ENCODE measurements around the gene ABCA1. TPM values are rescaled to one million over a fixed set of nuclear protein-coding genes. Genes with fewer than 3 reads are reported as not detected.

ABCA1 gene
- total RNA-seq, 2 experiments from 2014 or later: 0.93 to 1.6 TPM

DNA sequence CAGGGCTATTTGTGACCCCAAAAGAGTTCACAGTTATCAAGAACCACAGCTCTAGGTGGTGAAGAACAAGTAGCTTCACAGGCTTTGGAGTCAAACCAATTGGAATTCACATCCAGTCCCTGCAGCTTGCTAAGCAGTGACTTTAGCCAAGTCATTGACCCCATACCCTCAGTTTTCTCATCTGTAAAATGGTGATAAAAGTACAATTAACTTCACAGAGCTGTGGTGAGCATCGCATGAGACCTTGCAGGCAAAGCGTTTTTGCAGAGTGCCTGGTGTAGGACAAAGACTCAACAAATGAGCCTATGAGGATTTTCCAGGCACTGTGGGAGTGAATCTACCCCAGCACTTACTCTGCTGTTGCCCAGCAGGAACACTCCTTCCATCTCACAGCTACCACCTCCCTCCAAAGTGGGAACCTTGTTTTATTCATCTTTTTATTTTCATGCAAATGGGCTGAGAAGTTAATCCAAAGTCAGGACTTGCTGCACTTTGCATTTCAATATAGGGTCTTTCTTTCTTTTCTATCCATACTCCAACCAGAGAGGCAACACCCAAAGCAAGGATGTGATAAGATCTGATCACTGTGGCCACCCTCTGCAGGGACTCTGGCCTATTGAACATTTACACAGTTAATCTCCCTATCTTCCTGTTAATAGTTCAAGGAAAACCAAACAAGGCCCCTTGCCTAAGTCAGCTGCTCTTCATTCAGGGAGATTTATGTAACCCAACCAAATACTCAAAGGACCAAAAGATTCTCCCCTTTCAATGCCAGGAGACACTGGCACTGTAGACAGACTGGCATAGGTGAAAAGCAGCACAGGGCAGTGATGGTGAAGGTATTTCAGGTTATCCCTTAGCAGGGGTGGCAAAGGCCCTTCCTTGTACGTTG lies 41.9 kb downstream of the ABCA1 start:
- Mint-ChIP-seq H3K9me3 (no peaks in the 10 kb centered on the region), H3K27me3 (no peaks in the 10 kb centered on the region), H3K27ac (no peak overlapping the region), H3K4me3 (no peak overlapping the region), H3K4me1 (no peaks in the 10 kb centered on the region), H3K36me3 (ENCODE audit: low read depth) (no peaks in the 10 kb centered on the region)
- no peak for DNase-seq
- ChIA-PET CTCF (no interaction called here), POLR2A (no interaction called here)

DNA sequence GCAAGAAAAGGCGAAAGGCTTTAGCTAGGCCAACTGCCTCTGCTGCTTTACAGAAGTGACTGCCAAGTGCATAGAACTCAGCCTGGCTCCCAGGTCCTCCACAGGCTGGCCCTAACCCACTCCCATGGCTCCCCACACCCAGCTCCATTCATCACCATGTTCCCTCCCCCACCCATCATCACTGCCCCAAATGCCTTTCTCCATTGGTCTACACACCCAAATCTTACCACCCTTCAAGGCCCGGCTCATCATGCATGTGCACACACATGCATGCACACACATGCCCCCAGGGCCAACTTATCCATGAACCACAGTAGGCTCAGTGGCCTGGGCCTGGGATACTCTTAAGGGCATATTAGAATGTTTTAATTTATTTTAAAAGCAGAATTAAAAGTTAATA lies 44.8 kb downstream of the ABCA1 start:
- POLR2A ChIA-PET: interaction anchor here (0.9 kb wide), 1 partner anchor 10 kb away, joined by 3 read pairs; no protein-coding TSS in a partner anchor
- no peak overlapping the region for H3K27ac Mint-ChIP-seq
- CTCF ChIA-PET: no interaction called here
- no peaks in the 10 kb centered on the region for H3K4me1 Mint-ChIP-seq
- H3K27me3 Mint-ChIP-seq: no peaks in the 10 kb centered on the region
- H3K36me3 Mint-ChIP-seq (ENCODE audit: low read depth): no peaks in the 10 kb centered on the region
- no peak overlapping the region for H3K4me3 Mint-ChIP-seq
- H3K9me3 Mint-ChIP-seq: no peaks in the 10 kb centered on the region
- DNase-seq: no peak

DNA sequence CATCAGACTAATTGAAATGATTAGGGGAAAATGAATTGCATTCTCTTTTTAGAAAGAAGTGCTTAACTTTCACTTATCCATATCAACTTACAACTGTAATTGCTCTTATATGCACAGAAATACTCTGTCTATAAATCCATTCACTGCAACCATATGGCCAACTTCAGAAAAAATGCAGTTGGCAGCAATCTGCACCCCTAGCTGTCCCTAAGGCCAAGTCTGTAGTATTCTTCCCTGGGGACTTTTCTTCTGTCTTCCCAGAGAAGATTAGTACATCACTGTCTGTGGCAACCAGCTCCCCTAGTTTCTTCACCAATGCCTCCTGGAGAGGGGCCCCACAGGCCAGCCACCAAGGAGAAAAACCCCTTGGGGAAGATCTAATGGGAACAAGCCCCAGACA lies 45.4 kb downstream of the ABCA1 start:
- CTCF ChIA-PET: no interaction called here
- Mint-ChIP-seq H3K27me3 (no peaks in the 10 kb centered on the region), H3K4me3 (no peak overlapping the region), H3K4me1 (no peaks in the 10 kb centered on the region), H3K9me3 (no peaks in the 10 kb centered on the region), H3K36me3 (ENCODE audit: low read depth) (no peaks in the 10 kb centered on the region), H3K27ac (no peak overlapping the region)
- POLR2A ChIA-PET: no interaction called here
- DNase-seq: no peak

DNA sequence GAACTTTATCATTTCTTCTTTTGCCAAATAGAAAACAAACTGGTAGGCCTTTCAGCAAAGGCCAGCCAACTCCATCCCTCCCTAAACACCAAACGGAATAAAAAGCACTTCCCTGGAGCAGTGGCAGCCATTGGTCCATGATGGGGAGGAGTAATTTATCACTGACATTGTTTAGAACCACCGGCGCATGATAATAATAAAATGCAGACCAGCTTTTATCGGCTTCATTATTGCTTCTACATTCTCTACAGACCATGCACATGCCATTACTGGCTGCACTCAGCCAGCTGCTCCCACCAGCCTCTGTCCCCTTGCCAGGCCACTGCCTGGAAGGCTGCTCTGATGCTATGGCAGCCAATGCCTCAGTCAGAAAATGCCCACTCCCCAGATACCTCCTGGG lies 45.9 kb downstream of the ABCA1 start:
- no peaks in the 10 kb centered on the region for H3K4me1 Mint-ChIP-seq
- H3K36me3 Mint-ChIP-seq (ENCODE audit: low read depth): no peaks in the 10 kb centered on the region
- POLR2A ChIA-PET: no interaction called here
- CTCF ChIA-PET: no interaction called here
- no peak overlapping the region for H3K27ac Mint-ChIP-seq
- no peaks in the 10 kb centered on the region for H3K27me3 Mint-ChIP-seq
- no peak for DNase-seq
- no peaks in the 10 kb centered on the region for H3K9me3 Mint-ChIP-seq
- no peak overlapping the region for H3K4me3 Mint-ChIP-seq

DNA sequence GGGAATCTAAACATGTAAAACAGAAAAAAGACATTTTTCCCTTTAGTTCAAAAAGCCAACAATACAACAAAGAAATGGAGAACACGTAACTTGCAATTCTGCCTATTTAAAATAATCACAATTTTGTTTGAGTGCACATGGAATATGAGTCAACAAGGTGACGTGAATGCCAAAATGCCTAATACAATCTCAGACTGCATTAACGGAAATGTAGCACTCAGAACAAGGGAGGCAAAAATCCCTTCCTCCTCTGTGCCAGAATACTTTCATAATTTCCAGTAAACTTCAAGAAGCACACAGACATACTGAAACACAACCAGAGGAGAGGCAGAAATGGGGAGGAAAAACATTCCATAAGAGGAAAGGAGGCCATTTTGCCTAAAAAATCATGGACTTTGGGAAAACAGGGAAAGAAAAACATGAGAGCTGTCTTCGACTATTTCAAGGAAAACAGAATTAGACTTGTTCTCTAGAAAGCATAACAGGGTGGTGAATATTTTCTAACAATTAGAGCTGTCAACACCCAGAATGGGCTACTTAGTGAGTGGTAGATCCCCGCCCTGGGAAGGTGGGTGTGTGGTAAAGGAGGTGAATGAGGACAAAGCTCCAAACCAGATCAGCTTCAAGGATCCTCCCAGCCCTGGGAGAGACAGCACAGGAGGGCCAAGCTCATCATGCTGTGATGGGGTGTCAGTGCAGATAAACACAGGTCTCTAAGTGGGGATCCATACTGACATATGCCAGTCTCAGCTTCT lies 48.2 kb downstream of the ABCA1 start:
- Mint-ChIP-seq H3K4me1 (no peaks in the 10 kb centered on the region), H3K36me3 (ENCODE audit: low read depth) (no peaks in the 10 kb centered on the region), H3K4me3 (no peak overlapping the region), H3K27ac (no peak overlapping the region), H3K27me3 (no peaks in the 10 kb centered on the region), H3K9me3 (no peaks in the 10 kb centered on the region)
- DNase-seq: no peak
- ChIA-PET CTCF (interaction anchor here (0.7 to 1.5 kb wide), 2 partner anchors 17 to 277 kb away, joined by 3 to 5 read pairs; no protein-coding TSS in a partner anchor), POLR2A (no interaction called here)

DNA sequence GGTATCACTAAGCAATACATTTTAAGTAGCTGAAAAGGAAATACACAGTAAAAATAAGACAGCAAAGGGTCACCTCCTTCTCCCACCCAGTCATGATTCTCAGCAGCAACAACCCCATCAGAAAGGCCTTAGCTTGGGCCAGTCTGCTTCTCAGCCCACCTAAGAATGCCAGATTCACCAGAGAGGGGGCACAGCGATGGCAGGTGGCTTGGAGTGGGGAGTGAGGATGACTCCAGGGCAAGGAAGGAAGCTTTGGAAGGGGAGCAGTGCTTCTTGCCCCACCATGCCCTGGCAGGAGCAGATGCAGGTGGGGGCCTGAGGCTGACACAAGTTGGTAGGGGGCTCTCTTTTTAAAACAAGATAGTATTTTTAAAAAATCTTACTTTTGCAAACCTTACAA lies 51.4 kb downstream of the ABCA1 start:
- ChIA-PET CTCF (no interaction called here), POLR2A (no interaction called here)
- Mint-ChIP-seq H3K36me3 (ENCODE audit: low read depth) (no peaks in the 10 kb centered on the region), H3K4me1 (no peaks in the 10 kb centered on the region), H3K9me3 (no peaks in the 10 kb centered on the region), H3K27me3 (no peaks in the 10 kb centered on the region), H3K27ac (no peak overlapping the region), H3K4me3 (no peak overlapping the region)
- DNase-seq: no peak

DNA sequence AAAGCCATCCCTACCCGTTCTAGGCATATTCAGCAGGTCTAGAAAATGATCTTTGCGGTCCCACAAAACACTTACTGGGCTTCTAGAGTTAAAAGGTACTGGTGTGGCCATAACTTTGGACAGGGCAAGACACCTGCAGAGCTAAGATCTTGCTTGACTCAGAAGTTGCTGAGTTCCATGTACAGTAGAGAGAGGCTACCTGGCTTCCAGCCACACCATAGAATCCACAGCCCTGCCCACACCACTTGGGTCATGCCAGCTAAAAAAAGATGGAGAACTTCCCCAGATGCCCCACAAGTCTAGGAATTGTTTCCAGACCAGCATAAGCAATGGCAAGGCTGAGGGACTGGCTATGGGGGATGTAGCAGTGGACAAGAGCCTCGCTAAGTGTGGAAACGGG lies 52.1 kb downstream of the ABCA1 start:
- no peaks in the 10 kb centered on the region for H3K4me1 Mint-ChIP-seq

DNA sequence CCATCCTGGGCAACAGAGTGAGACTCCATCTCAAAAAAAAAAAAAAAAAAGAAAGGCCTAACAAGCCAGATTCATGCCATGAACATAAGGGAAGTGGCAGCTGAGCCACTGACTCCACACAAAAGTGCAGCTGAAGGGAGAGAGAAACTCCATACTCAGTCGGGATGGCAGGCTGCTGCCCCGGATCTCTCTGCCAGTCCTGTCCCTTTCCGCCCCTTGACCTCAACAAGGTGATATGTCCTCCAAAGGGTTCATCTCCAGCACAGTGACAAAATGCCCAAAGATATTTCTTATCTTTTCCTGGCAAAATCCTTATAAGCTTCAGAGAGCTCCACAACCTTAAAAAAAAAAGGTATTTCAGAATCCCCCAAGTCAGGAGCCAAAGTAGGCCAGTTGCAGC lies 52.6 kb downstream of the ABCA1 start:
- Mint-ChIP-seq H3K4me3 (no peak overlapping the region), H3K9me3 (no peaks in the 10 kb centered on the region), H3K36me3 (ENCODE audit: low read depth) (no peaks in the 10 kb centered on the region), H3K27me3 (no peaks in the 10 kb centered on the region), H3K4me1 (no peaks in the 10 kb centered on the region), H3K27ac (no peak overlapping the region)
- ChIA-PET CTCF (no interaction called here), POLR2A (no interaction called here)
- DNase-seq: no peak

More for the DNA sequence above, 52.1 kb downstream of the ABCA1 start:
- Mint-ChIP-seq H3K27ac (no peak overlapping the region), H3K36me3 (ENCODE audit: low read depth) (no peaks in the 10 kb centered on the region), H3K27me3 (no peaks in the 10 kb centered on the region), H3K4me3 (no peak overlapping the region), H3K9me3 (no peaks in the 10 kb centered on the region)
- POLR2A ChIA-PET: no interaction called here
- no peak for DNase-seq
- CTCF ChIA-PET: no interaction called here

DNA sequence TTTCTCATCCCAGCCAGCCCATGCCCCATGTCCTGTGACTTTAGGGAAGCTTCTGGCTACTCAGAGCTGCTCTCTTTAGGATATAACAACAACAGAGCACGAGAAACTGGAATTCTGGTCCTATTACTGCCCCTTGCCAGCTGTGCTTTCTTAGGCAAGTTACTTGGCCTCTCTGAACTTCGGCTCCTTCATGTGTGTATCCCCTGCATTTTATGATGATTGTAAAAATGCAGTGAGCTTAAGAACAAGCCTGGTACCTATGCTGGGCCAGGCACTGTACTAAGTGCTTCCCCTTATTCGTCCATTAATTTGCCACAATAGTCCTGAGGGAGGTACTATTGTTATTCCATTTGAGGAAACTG lies 54.5 kb downstream of the ABCA1 start:
- CTCF ChIA-PET: interaction anchor here (1.1 kb wide), 1 partner anchor 10 kb away, joined by 4 read pairs; no protein-coding TSS in a partner anchor
- POLR2A ChIA-PET: interaction anchor here (0.6 kb wide), 1 partner anchor 10 kb away, joined by 3 read pairs; no protein-coding TSS in a partner anchor

DNA sequence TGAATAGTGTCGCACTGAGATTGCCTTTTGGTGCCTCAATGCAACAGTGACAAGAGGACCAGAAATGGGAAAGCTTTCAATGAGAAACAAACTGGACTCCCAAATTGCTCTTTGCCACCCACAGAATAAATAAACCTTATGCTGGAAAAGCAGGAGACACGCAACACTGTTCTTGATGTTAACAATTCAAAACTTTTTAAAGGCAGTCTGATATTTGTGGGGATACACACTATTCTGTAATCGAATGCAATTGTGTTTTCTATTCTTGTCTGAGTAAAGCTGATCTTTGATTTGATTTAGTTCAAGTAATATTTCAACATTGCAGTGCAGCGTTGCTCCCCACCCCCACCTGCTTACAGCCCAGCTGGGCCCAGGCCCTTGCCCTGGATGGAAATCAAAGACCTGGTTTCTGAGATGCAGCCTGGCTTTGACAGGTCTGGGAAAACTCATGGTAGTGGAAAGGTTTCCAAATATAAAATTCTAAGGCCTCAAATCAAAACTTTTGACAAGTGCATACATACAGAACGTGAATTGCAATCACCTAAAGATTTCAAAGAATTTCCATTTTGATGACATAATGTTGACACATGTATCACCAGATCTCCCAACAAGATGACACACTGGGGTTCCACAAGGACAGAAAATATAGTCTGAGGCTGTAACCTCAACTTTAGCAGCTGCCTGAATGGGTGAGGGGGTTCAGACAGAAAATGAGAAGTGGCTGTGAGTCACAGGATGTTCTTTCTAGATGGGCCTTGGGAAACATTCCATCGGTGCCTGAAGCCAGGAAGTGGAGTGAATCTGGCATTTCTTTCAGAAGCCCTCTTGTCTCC lies 55.1 kb downstream of the ABCA1 start:
- Mint-ChIP-seq H3K9me3 (no peaks in the 10 kb centered on the region), H3K27me3 (no peaks in the 10 kb centered on the region), H3K36me3 (ENCODE audit: low read depth) (no peaks in the 10 kb centered on the region), H3K4me1 (no peaks in the 10 kb centered on the region), H3K4me3 (no peak overlapping the region), H3K27ac (no peak overlapping the region)
- POLR2A ChIA-PET: no interaction called here
- no peak for DNase-seq
- CTCF ChIA-PET: interaction anchor here (2.2 kb wide), 1 partner anchor 10 kb away, joined by 9 read pairs; no protein-coding TSS in a partner anchor

More for the DNA sequence above, 54.5 kb downstream of the ABCA1 start:
- no peak for DNase-seq
- no peaks in the 10 kb centered on the region for H3K27me3 Mint-ChIP-seq
- no peaks in the 10 kb centered on the region for H3K4me1 Mint-ChIP-seq
- no peak overlapping the region for H3K4me3 Mint-ChIP-seq
- H3K36me3 Mint-ChIP-seq (ENCODE audit: low read depth): no peaks in the 10 kb centered on the region
- H3K9me3 Mint-ChIP-seq: no peaks in the 10 kb centered on the region
- no peak overlapping the region for H3K27ac Mint-ChIP-seq

DNA sequence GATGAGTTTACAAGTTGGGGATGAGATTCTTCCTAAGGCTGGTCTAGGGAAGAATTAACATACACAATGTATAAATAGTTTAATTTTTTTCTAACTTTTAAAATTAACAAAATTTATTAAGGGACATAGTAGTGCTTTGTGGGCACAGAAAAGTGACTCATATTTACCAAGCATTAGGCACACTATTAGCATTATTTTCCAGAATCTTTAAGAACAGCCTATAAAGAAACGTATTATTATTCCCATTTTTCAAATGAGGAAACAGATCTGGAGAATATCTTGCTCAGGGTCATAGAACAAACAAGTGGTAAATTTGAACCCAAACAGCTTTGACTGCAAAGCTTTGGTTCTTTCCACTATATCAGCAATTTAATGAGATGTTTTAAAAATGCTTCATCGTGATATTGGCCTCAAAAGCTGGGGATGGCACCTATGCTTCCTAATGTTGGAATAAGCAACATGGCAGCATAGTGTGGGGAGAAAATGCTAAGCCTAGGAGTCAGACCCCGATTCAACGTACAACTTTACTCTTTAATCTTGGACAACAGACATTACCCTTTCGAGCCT lies 55.9 kb downstream of the ABCA1 start:
- H3K27me3 Mint-ChIP-seq: no peaks in the 10 kb centered on the region
- CTCF ChIA-PET: interaction anchor here (2.2 kb wide), 1 partner anchor 9 kb away, joined by 9 read pairs; no protein-coding TSS in a partner anchor

DNA sequence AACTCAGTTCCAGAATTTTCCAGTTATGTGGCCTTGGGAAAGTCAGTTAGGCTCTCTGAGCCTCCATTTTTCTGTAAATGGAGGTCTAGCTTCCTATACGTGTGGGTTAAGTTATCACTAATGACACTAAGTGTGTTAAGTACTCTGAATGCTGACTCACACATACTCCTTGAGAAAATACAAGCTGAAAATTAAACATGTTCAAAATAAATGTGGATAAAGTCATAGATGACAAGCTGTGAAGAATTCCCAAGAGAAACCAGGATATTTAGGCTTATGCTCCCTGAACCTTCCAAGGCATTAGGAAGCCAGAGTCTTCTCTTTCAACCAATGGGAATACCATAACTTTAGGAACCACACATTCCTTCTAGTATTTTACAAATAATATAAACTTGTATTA lies 58.1 kb downstream of the ABCA1 start:
- ChIA-PET CTCF (no interaction called here), POLR2A (no interaction called here)
- no peak for DNase-seq
- Mint-ChIP-seq H3K4me1 (no peaks in the 10 kb centered on the region), H3K9me3 (no peaks in the 10 kb centered on the region), H3K36me3 (ENCODE audit: low read depth) (no peaks in the 10 kb centered on the region), H3K27me3 (no peaks in the 10 kb centered on the region), H3K4me3 (no peak overlapping the region), H3K27ac (no peak overlapping the region)

More for the DNA sequence above, 55.9 kb downstream of the ABCA1 start:
- Mint-ChIP-seq H3K27ac (no peak overlapping the region), H3K4me1 (no peaks in the 10 kb centered on the region), H3K36me3 (ENCODE audit: low read depth) (no peaks in the 10 kb centered on the region), H3K4me3 (no peak overlapping the region), H3K9me3 (no peaks in the 10 kb centered on the region)
- DNase-seq: no peak
- POLR2A ChIA-PET: no interaction called here
